GM12891 (cell line): ENCODE results near the gene NR5A1.

ENCODE experiments used
- PAX5 ChIP-seq: IDR thresholded peaks from 2 replicates; pipeline ENCODE4 v1.6.1; 2011; ENCODE audit warnings: low read length, moderate library complexity, mild to moderate bottlenecking; ENCODE audit not compliant: insufficient read depth, severe bottlenecking
- POLR2A ChIP-seq: IDR thresholded peaks from 2 replicates; pipeline ENCODE4 v1.6.1; 2011; ENCODE audit warnings: low read depth, low read length, control low read depth
- POLR2AphosphoS5 ChIP-seq: IDR thresholded peaks from 2 replicates; pipeline ENCODE4 v1.6.1; 2011; ENCODE audit warnings: low read depth, low read length, control low read depth
- POU2F2 ChIP-seq: IDR thresholded peaks from 2 replicates; pipeline ENCODE4 v1.6.1; 2011; ENCODE audit warnings: low read depth, mild to moderate bottlenecking, control low read depth, low read length, moderate library complexity
- SPI1 ChIP-seq: IDR thresholded peaks from 2 replicates; pipeline ENCODE4 v1.6.1; 2011; ENCODE audit warnings: low read depth, low read length, control low read depth
- TAF1 ChIP-seq: IDR thresholded peaks from 2 replicates; pipeline ENCODE4 v1.6.1; 2011; ENCODE audit warnings: low read depth, low read length, control low read depth

DNA sequence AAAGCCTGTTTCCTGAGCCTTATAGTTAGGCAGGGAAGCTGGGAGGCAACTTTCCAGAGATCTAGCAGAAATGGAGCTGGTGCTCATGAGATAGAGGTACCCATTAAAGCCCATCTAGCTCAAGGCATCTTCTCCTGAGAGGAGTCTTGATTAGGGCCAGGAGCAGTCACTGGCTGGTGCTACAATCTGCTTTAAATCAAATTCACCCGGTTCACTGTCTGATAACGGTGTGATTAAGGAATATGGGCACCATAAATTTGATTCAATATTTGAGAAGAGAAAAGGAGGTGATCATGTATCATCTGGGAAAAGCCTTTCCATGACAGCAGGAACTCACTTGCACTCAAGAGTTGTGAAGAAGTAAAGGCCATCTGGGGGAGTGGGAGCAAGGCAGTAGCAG lies 23.9 kb upstream of the NR5A1 start:
- TF ChIP-seq POLR2A (no peak), PAX5 (no peak), POLR2AphosphoS5 (no peak), SPI1 (no peak), TAF1 (no peak), POU2F2 (no peak)
